Neural cell (in vitro differentiated cells): ENCODE results near the gene NISCH.

Source experiments
- EP300 ChIP-seq: fragments of 450-650 bp; conservative IDR thresholded peaks from 2 replicates; pipeline ENCODE4 v1.6.1; 2014; ENCODE audit warnings: antibody characterized with exemption, mild to moderate bottlenecking, moderate library complexity; ENCODE audit not compliant: poor library complexity, severe bottlenecking
- MXI1 ChIP-seq: fragments of 450-650 bp; conservative IDR thresholded peaks from 2 replicates; pipeline ENCODE4 v1.6.1; 2014; ENCODE audit warnings: antibody characterized with exemption, mild to moderate bottlenecking; ENCODE audit not compliant: poor library complexity, severe bottlenecking
- RAD21 ChIP-seq: fragments of 450-650 bp; conservative IDR thresholded peaks from 2 replicates; pipeline ENCODE4 v1.6.1; 2014; ENCODE audit warnings: antibody characterized with exemption, mild to moderate bottlenecking, moderate library complexity
- TAF1 ChIP-seq: IDR thresholded peaks from 2 replicates; pipeline ENCODE4 v1.6.1; 2012; ENCODE audit warnings: low read depth
- TF ChIP-seq, protein P1 (sequence below): fragments of 450-650 bp; IDR thresholded peaks from 2 replicates; pipeline ENCODE4 v1.5.1; 2014; ENCODE audit warnings: antibody characterized with exemption, mild to moderate bottlenecking, moderate library complexity; ENCODE audit not compliant: poor library complexity, severe bottlenecking

DNA sequence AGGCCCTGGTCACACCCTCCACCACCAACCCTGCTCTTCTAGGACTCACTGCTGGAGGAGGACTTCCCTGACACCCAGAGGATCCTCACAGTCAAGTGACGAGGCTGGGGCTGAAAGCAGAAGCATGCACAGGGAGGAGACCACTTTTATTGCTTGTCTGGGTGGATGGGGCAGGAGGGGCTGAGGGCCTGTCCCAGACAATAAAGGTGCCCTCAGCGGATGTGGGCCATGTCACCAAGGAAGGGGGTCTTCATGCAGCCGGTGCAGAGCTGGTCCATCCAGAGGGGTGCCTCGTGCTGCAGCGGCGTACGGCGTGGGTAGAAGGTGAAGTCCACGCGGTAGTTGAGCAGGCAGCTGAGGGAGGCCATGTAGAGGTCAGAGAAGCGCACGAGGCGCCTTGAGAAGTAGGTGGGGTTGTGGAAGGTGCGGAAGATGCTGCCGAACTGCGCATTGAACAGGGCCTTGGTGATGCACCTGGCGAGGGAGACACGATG lies 68.9 kb downstream of the NISCH start:
- TF ChIP-seq, protein P1, sequence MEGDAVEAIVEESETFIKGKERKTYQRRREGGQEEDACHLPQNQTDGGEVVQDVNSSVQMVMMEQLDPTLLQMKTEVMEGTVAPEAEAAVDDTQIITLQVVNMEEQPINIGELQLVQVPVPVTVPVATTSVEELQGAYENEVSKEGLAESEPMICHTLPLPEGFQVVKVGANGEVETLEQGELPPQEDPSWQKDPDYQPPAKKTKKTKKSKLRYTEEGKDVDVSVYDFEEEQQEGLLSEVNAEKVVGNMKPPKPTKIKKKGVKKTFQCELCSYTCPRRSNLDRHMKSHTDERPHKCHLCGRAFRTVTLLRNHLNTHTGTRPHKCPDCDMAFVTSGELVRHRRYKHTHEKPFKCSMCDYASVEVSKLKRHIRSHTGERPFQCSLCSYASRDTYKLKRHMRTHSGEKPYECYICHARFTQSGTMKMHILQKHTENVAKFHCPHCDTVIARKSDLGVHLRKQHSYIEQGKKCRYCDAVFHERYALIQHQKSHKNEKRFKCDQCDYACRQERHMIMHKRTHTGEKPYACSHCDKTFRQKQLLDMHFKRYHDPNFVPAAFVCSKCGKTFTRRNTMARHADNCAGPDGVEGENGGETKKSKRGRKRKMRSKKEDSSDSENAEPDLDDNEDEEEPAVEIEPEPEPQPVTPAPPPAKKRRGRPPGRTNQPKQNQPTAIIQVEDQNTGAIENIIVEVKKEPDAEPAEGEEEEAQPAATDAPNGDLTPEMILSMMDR = no peak
- TF ChIP-seq TAF1 (no peak), RAD21 (no peak), EP300 (no peak), MXI1 (no peak)
